PC-9 (cell line): ENCODE data around the gene DPYD. TPM values are rescaled to one million over a fixed set of nuclear protein-coding genes. Genes with fewer than 3 reads are reported as not detected.

Experiments used
- BruUV-seq: library from RNA; stranded (reverse); fragments of 400-500 nt; replicated peaks from 2 replicates; lab custom pipeline; 2021; lab: Mats Ljungman, UMichigan
- CTCF ChIA-PET: fragments of 300-600 bp; sonication (Branson Sonifier 250); formaldehyde crosslinking; loops from one replicate; lab custom pipeline; 2022; ENCODE audit warnings: antibody characterized with exemption; lab: Charles Lee
- POLR2A ChIA-PET: fragments of 300-600 bp; sonication (Branson Sonifier 250); formaldehyde crosslinking; loops from one replicate; lab custom pipeline; 2022; ENCODE audit warnings: antibody characterized with exemption; ENCODE audit not compliant: unreplicated experiment; lab: Charles Lee
- DNase-seq, 2 experiments: peaks; one replicate each; pipeline versions ENCODE4 v3.0.0 to v3.0.0-alpha.2; 2015 to 2022; ENCODE audit warnings: mixed read lengths in 1 of 2
- H2AFZ ChIP-seq: fragments of 200-600 bp; sonication (generic); 2 replicates; pipeline ENCODE4 v1.8.1; 2017; ENCODE audit warnings: antibody characterized with exemption
- H3F3A ChIP-seq: fragments of 200-600 bp; sonication (generic); 2 replicates; pipeline ENCODE4 v1.8.1; 2017; ENCODE audit warnings: antibody characterized with exemption, mild to moderate bottlenecking, low read depth; ENCODE audit not compliant: insufficient read depth
- H3K27ac ChIP-seq: fragments of 200-600 bp; sonication (generic); 2 replicates; pipeline ENCODE4 v1.6.1; 2016; ENCODE audit warnings: mixed run types
- H3K27me3 ChIP-seq: fragments of 200-600 bp; sonication (generic); 2 replicates; pipeline ENCODE4 v1.6.1; 2016; ENCODE audit warnings: low read depth, mixed run types; ENCODE audit not compliant: insufficient read depth
- H3K36me3 ChIP-seq: fragments of 200-600 bp; sonication (generic); 2 replicates; pipeline ENCODE4 v1.6.1; 2016; ENCODE audit warnings: low read depth, mixed run types
- H3K4me1 ChIP-seq: fragments of 200-600 bp; sonication (generic); replicated peaks from 2 replicates; pipeline ENCODE4 v1.6.1; 2016; ENCODE audit warnings: mixed run types; ENCODE audit not compliant: insufficient read depth
- H3K4me2 ChIP-seq: fragments of 200-600 bp; sonication (generic); 2 replicates; pipeline ENCODE4 v1.6.1; 2017; ENCODE audit warnings: mixed run types
- H3K4me3 ChIP-seq: fragments of 200-600 bp; sonication (generic); 2 replicates; pipeline ENCODE4 v1.6.1; 2016; ENCODE audit warnings: mixed run types
- H3K79me2 ChIP-seq: fragments of 200-600 bp; sonication (generic); 2 replicates; pipeline ENCODE4 v1.6.1; 2017; ENCODE audit warnings: low read depth, mixed run types
- H3K9me2 ChIP-seq: fragments of 200-600 bp; sonication (generic); 2 replicates; pipeline ENCODE4 v1.8.1; 2017; ENCODE audit warnings: mild to moderate bottlenecking; ENCODE audit not compliant: insufficient read depth
- H3K9me3 ChIP-seq: fragments of 200-600 bp; sonication (generic); 2 replicates; pipeline ENCODE4 v1.8.1; 2016; ENCODE audit warnings: low read depth; ENCODE audit not compliant: insufficient read depth
- H4K20me1 ChIP-seq: fragments of 200-600 bp; sonication (generic); 2 replicates; pipeline ENCODE4 v1.8.1; 2017; ENCODE audit not compliant: insufficient read depth
- EZH2 ChIP-seq: fragments of 200-600 bp; sonication (generic); IDR thresholded peaks from 2 replicates; pipeline ENCODE4 v1.8.0; 2017; ENCODE audit warnings: antibody characterized with exemption, low read depth
- intact Hi-C: fragments of 100-400 bp; cut with micrococcal nuclease; formaldehyde crosslinking; loops from one replicate; pipeline ENCODE4 v1.10.0; 2022; ENCODE audit not compliant: unreplicated experiment
- total RNA-seq: library from RNA; stranded (reverse); gene quantifications from 2 replicates; pipeline ENCODE4 v1.2.3, GENCODE V29; 2021
- TF ChIP-seq, protein P1 (sequence below): fragments of 200-600 bp; sonication (generic); conservative IDR thresholded peaks from 2 replicates; pipeline ENCODE4 v1.6.1; 2017; ENCODE audit warnings: mixed run types, antibody characterized with exemption, mild to moderate bottlenecking, moderate library complexity

Gene DPYD
- total RNA-seq, 1 experiment from 2014 or later, result 24.1 TPM

DNA sequence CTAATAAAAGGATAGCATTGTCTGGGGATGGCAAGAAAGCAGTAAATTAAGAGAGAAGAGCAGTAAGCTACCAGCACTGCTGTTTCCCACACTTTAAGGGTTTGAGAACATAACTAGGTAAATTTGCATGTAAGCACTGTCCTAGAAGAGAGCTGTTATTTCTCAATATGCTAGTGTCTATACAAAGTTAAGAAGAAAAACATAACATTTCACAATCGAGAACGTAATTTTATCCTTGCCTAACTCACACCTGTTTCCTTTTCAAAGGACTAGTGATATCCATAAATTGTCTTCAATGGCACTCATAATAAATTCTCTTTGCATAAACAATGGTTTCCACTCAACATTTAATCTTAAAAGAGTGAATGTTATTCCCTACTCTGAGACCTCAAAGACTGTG is 623.2 kb downstream of the DPYD start:
- CTCF ChIA-PET, result no interaction called here
- Histone ChIP-seq H3K36me3 (no peaks in the 10 kb centered on the region), H3K4me3 (no peak overlapping the region), H4K20me1 (no peaks in the 10 kb centered on the region), H3K27me3 (no peaks in the 10 kb centered on the region), H2AFZ (no peak overlapping the region), H3K9me3 (no peaks in the 10 kb centered on the region), H3K9me2 (no peaks in the 10 kb centered on the region), H3K4me1 (no peaks in the 10 kb centered on the region), H3F3A (no peaks in the 10 kb centered on the region), H3K79me2 (no peaks in the 10 kb centered on the region), H3K27ac (no peak overlapping the region), H3K4me2 (no peak overlapping the region)
- intact Hi-C loops, result no loop called here
- TF ChIP-seq, protein P1, sequence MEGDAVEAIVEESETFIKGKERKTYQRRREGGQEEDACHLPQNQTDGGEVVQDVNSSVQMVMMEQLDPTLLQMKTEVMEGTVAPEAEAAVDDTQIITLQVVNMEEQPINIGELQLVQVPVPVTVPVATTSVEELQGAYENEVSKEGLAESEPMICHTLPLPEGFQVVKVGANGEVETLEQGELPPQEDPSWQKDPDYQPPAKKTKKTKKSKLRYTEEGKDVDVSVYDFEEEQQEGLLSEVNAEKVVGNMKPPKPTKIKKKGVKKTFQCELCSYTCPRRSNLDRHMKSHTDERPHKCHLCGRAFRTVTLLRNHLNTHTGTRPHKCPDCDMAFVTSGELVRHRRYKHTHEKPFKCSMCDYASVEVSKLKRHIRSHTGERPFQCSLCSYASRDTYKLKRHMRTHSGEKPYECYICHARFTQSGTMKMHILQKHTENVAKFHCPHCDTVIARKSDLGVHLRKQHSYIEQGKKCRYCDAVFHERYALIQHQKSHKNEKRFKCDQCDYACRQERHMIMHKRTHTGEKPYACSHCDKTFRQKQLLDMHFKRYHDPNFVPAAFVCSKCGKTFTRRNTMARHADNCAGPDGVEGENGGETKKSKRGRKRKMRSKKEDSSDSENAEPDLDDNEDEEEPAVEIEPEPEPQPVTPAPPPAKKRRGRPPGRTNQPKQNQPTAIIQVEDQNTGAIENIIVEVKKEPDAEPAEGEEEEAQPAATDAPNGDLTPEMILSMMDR, result no peak
- no peak for TF ChIP-seq EZH2
- BruUV-seq, result no TSS peak
- no peak for DNase-seq
- POLR2A ChIA-PET, result no interaction called here

- Histone ChIP-seq H3K9me2 (0 out of 2 replicates have a peak, but pooled peaks cover 7% of the 10 kb centered on the region), H3F3A (peaks cover 24% of the 10 kb centered on the region), H3K4me3 (no peak overlapping the region), H3K27me3 (no peaks in the 10 kb centered on the region), H3K79me2 (no peaks in the 10 kb centered on the region), H3K4me2 (no peak overlapping the region), H3K9me3 (peaks cover 22% of the 10 kb centered on the region), H3K4me1 (peaks cover 24% of the 10 kb centered on the region), H2AFZ (no peak overlapping the region; the same call in 1 of the 2 replicates), H3K36me3 (no peaks in the 10 kb centered on the region), H3K27ac (no peak overlapping the region), H4K20me1 (no peaks in the 10 kb centered on the region)
- BruUV-seq, result no TSS peak
- CTCF ChIA-PET, result no interaction called here
- POLR2A ChIA-PET, result no interaction called here
- intact Hi-C loops, result no loop called here
- DNase-seq, result no peak
- TF ChIP-seq EZH2, result no peak
- TF ChIP-seq, protein P1, result no peak
Observed at GRCh38 chr1:97281962-97282361, 638.9 kb downstream of the DPYD start.

GRCh38 chr1:97277891-97278654 is 642.8 kb downstream of the DPYD start:
- 0 out of 2 replicates have a peak, but pooled peaks cover under 1% of the 10 kb centered on the region for H3K9me2 ChIP-seq
- no peaks in the 10 kb centered on the region for H3K27me3 ChIP-seq
- H3K4me1 ChIP-seq, result peaks cover 32% of the 10 kb centered on the region
- TF ChIP-seq, protein P1, result no peak
- no peak for TF ChIP-seq EZH2
- H3F3A ChIP-seq, result peaks cover 28% of the 10 kb centered on the region
- H3K4me2 ChIP-seq, result peak overlapping the region; percentile 62
- H4K20me1 ChIP-seq, result no peaks in the 10 kb centered on the region
- peak overlapping the region; percentile 72 for H2AFZ ChIP-seq
- H3K79me2 ChIP-seq, result no peaks in the 10 kb centered on the region
- BruUV-seq, result TSS peak; percentile 89
- peak overlapping the region; percentile 98 for H3K27ac ChIP-seq
- intact Hi-C loops, result loop anchor here (10.0 kb wide), 1 partner anchor 1047 kb away; no protein-coding TSS in a partner anchor
- ChIA-PET CTCF (interaction anchor here (0.9 kb wide), 1 partner anchor 34 kb away, joined by 3 read pairs; no protein-coding TSS in a partner anchor), POLR2A (interaction anchor here (0.5 to 0.6 kb wide), 2 partner anchors 10 to 401 kb away, joined by 3 to 4 read pairs; no protein-coding TSS in a partner anchor)
- peak; percentile 3 to 97 for DNase-seq
- H3K36me3 ChIP-seq, result no peaks in the 10 kb centered on the region
- peak overlapping the region; percentile 28; the same call in 1 of the 2 replicates for H3K4me3 ChIP-seq
- H3K9me3 ChIP-seq, result peaks cover 45% of the 10 kb centered on the region
